H9 (cell line): ENCODE measurements around the gene MDGA2. TPM values are rescaled to one million over a fixed set of nuclear protein-coding genes. Genes with fewer than 3 reads are reported as not detected.
A peak's percentile ranks its signal among the peaks of the same experiment; 100 is the strongest.

Experiments
- DNase-seq: peaks from one replicate; pipeline ENCODE4 v3.0.0-alpha.2; 2017
- H2AFZ ChIP-seq: one replicate; pipeline ENCODE4 v1.6.1; 2013; ENCODE audit warnings: mild to moderate bottlenecking, low read length, control low read depth, moderate library complexity
- H2AK5ac ChIP-seq: 2 replicates; pipeline ENCODE4 v1.6.1; 2013; ENCODE audit warnings: low read length, control low read depth, mixed read lengths; ENCODE audit not compliant: insufficient read length
- H2BK120ac ChIP-seq: one replicate; pipeline ENCODE4 v1.6.1; 2013; ENCODE audit warnings: low read depth, mild to moderate bottlenecking, low read length, control low read depth, inconsistent platforms; ENCODE audit not compliant: poor library complexity, severe bottlenecking
- H2BK12ac ChIP-seq: 2 replicates; pipeline ENCODE4 v1.6.1; 2013; ENCODE audit warnings: low read length, control low read depth, mixed read lengths, low read depth; ENCODE audit not compliant: insufficient read length
- H2BK15ac ChIP-seq: 2 replicates; pipeline ENCODE4 v1.6.1; 2013; ENCODE audit warnings: low read depth, low read length, control low read depth
- H2BK20ac ChIP-seq: one replicate; pipeline ENCODE4 v1.6.1; 2013; ENCODE audit warnings: low read depth, mild to moderate bottlenecking, low read length, control low read depth, inconsistent platforms; ENCODE audit not compliant: poor library complexity, severe bottlenecking
- H2BK5ac ChIP-seq: 2 replicates; pipeline ENCODE4 v1.6.1; 2013; ENCODE audit warnings: low read length, control low read depth, mixed read lengths; ENCODE audit not compliant: insufficient read length
- H3K14ac ChIP-seq: 2 replicates; pipeline ENCODE4 v1.6.1; 2013; ENCODE audit warnings: low read length, control low read depth; ENCODE audit not compliant: insufficient read depth
- H3K18ac ChIP-seq: 2 replicates; pipeline ENCODE4 v1.6.1; 2013; ENCODE audit warnings: low read depth, mild to moderate bottlenecking, mixed read lengths, low read length, control low read depth; ENCODE audit not compliant: insufficient read length
- H3K23ac ChIP-seq: 2 replicates; pipeline ENCODE4 v1.6.1; 2013; ENCODE audit warnings: low read length, control low read depth, mixed read lengths, low read depth; ENCODE audit not compliant: insufficient read length
- H3K23me2 ChIP-seq: 2 replicates; pipeline ENCODE4 v1.6.1; 2013; ENCODE audit warnings: low read depth, mild to moderate bottlenecking, mixed read lengths, low read length, control low read depth; ENCODE audit not compliant: insufficient read length, poor library complexity, severe bottlenecking
- H3K27ac ChIP-seq: 2 replicates; pipeline ENCODE4 v1.5.1; 2013; ENCODE audit warnings: low read length, control low read depth, mixed read lengths, low read depth; ENCODE audit not compliant: insufficient read length
- H3K27me3 ChIP-seq: 2 replicates; pipeline ENCODE4 v1.6.1; 2013; ENCODE audit warnings: low read length, control low read depth, inconsistent platforms; ENCODE audit not compliant: insufficient read depth
- H3K4ac ChIP-seq: 2 replicates; pipeline ENCODE4 v1.6.1; 2013; ENCODE audit warnings: low read depth, mild to moderate bottlenecking, control low read depth, inconsistent platforms, low read length, moderate library complexity
- H3K4me1 ChIP-seq: 2 replicates; pipeline ENCODE4 v1.6.1; 2013; ENCODE audit warnings: low read length, control low read depth, inconsistent platforms; ENCODE audit not compliant: insufficient read depth
- H3K4me2 ChIP-seq: 2 replicates; pipeline ENCODE4 v1.6.1; 2013; ENCODE audit warnings: low read length, control low read depth, mixed read lengths; ENCODE audit not compliant: insufficient read length, insufficient read depth
- H3K56ac ChIP-seq: 2 replicates; pipeline ENCODE4 v1.6.1; 2013; ENCODE audit warnings: low read depth, mild to moderate bottlenecking, mixed read lengths, low read length, control low read depth; ENCODE audit not compliant: insufficient read length
- H3K79me1 ChIP-seq: 2 replicates; pipeline ENCODE4 v1.6.1; 2013; ENCODE audit warnings: low read depth, mild to moderate bottlenecking, moderate library complexity, low read length, control low read depth, inconsistent platforms; ENCODE audit not compliant: insufficient read depth, poor library complexity, severe bottlenecking
- H3K79me2 ChIP-seq: 2 replicates; pipeline ENCODE4 v1.6.1; 2013; ENCODE audit warnings: low read length, control low read depth, inconsistent platforms; ENCODE audit not compliant: insufficient read depth
- H3K9ac ChIP-seq: 2 replicates; pipeline ENCODE4 v1.6.1; 2013; ENCODE audit warnings: low read length, control low read depth, mixed read lengths; ENCODE audit not compliant: insufficient read length; ENCODE audit errors: extremely low read depth
- H3K9me3 ChIP-seq: one replicate; pipeline ENCODE4 v1.6.1; 2013; ENCODE audit warnings: low read depth, low read length, inconsistent platforms; ENCODE audit not compliant: control insufficient read depth
- H3T11ph ChIP-seq: one replicate; pipeline ENCODE4 v1.6.1; 2013; ENCODE audit warnings: mild to moderate bottlenecking, low read length, control low read depth, inconsistent platforms
- H4K20me1 ChIP-seq: one replicate; pipeline ENCODE4 v1.6.1; 2013; ENCODE audit not compliant: control insufficient read depth, insufficient read length, insufficient read depth
- H4K5ac ChIP-seq: 2 replicates; pipeline ENCODE4 v1.6.1; 2013; ENCODE audit warnings: low read depth, mild to moderate bottlenecking, mixed read lengths, low read length, control low read depth; ENCODE audit not compliant: insufficient read length
- H4K8ac ChIP-seq: replicated peaks from 2 replicates; pipeline ENCODE4 v1.6.1; 2013; ENCODE audit warnings: low read length, control low read depth, mixed read lengths, low read depth; ENCODE audit not compliant: insufficient read length
- H4K91ac ChIP-seq: 2 replicates; pipeline ENCODE4 v1.6.1; 2013; ENCODE audit warnings: low read depth, mild to moderate bottlenecking, moderate library complexity, mixed read lengths, low read length, control low read depth; ENCODE audit not compliant: insufficient read length
- H3K27ac Mint-ChIP-seq, 3 experiments: 2 replicates in 2 of 3; 3 replicates in 1 of 3; pipeline ENCODE4 v1.8.0; 2020 to 2021; ENCODE audit warnings: mixed read lengths in 3 of 3, mild to moderate bottlenecking in 1 of 3, moderate library complexity in 1 of 3
- H3K27me3 Mint-ChIP-seq: 2 replicates; pipeline ENCODE4 v1.8.0; 2021; ENCODE audit warnings: low read depth, mild to moderate bottlenecking, moderate library complexity, mixed read lengths
- H3K36me3 Mint-ChIP-seq, 3 experiments: 2 replicates in 2 of 3; 3 replicates in 1 of 3; pipeline ENCODE4 v1.8.0; 2020 to 2021; ENCODE audit warnings: low read depth in 3 of 3, mixed read lengths in 3 of 3; ENCODE audit not compliant: insufficient read depth in 1 of 3
- H3K4me1 Mint-ChIP-seq, 2 experiments: 2 replicates each; pipeline ENCODE4 v1.8.0; 2020; ENCODE audit warnings: mixed read lengths in 2 of 2
- H3K4me3 Mint-ChIP-seq, 2 experiments: 2 replicates in 1 of 2; 3 replicates in 1 of 2; pipeline ENCODE4 v1.8.0; 2020 to 2021; ENCODE audit warnings: mild to moderate bottlenecking in 2 of 2, mixed read lengths in 2 of 2, moderate library complexity in 1 of 2
- H3K9me3 Mint-ChIP-seq, 2 experiments: 2 replicates in 1 of 2; 3 replicates in 1 of 2; pipeline ENCODE4 v1.8.0; 2020; ENCODE audit warnings: mild to moderate bottlenecking in 2 of 2, mixed read lengths in 2 of 2, moderate library complexity in 1 of 2
- CTCF ChIP-seq: fragments of 200-600 bp; sonication (generic); conservative IDR thresholded peaks from 3 replicates; pipeline ENCODE4 v1.8.0; 2021; ENCODE audit warnings: antibody characterized with exemption, mild to moderate bottlenecking
- WGBS: extraction: QIAGEN DNeasy Blood & Tissue Kit; methylation state at CpG from one replicate; pipeline ENCODE4 v1.1.7; 2013; ENCODE audit warnings: missing lambda C conversion rate, low lambda C conversion rate, mixed read lengths; ENCODE audit not compliant: insufficient read length; ENCODE audit errors: extremely low coverage; 5-methylcytosine and 5-hydroxymethylcytosine counted together
- total RNA-seq: library from RNA; stranded (reverse); gene quantifications from 2 replicates; pipeline ENCODE4 v1.2.1, GENCODE V29; 2021

The MDGA2 gene
- total RNA-seq, 1 experiment from 2014 or later = 1.9 TPM

DNA sequence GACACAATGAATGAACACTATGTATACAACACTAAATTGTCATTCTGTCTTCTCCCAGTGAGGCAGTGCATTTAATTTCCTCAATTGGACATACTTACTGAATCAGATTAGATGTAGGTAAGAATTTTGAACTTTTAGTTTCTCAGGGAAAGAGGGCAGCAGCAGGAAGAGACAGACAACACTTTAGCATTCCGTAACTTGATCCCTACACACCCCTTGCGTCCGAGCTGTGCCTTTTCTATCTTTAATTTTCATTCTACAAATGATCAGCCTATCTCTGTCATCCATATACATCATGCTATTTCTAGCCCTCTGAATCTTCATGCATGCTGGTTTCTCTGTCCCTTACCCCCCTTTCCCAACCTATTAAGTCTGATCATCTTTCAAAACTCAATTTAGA, 665.8 kb downstream of the MDGA2 start:
- H3K23ac ChIP-seq = no peak overlapping the region
- no CpG with 5 or more reads among the region's 3 CpGs for WGBS
- no peaks in the 10 kb centered on the region for H3K23me2 ChIP-seq
- TF ChIP-seq CTCF = no peak
- H2BK20ac ChIP-seq = no peak overlapping the region
- H3K27ac Mint-ChIP-seq = peak overlapping the region in 1 of 3 experiments; percentile 21; a peak in 1 of 7 replicates
- no peak overlapping the region for H2BK5ac ChIP-seq
- DNase-seq = no peak
- no peak overlapping the region for H3K4me3 Mint-ChIP-seq
- no peak overlapping the region for H2BK15ac ChIP-seq
- no peaks in the 10 kb centered on the region for H3K9me3 Mint-ChIP-seq
- no peak overlapping the region for H3K18ac ChIP-seq
- H3T11ph ChIP-seq = no peak overlapping the region
- H3K4me1 Mint-ChIP-seq = peaks cover 7 to 8% of the 10 kb centered on the region in 2 experiments
- no peaks in the 10 kb centered on the region for H4K20me1 ChIP-seq
- H3K56ac ChIP-seq = no peak overlapping the region
- no peaks in the 10 kb centered on the region for H3K79me1 ChIP-seq
- no peaks in the 10 kb centered on the region for H3K27me3 Mint-ChIP-seq
- no peak overlapping the region for H2AFZ ChIP-seq
- H3K9ac ChIP-seq = no peak overlapping the region
- no peaks in the 10 kb centered on the region for H3K79me2 ChIP-seq
- H3K4me2 ChIP-seq = no peak overlapping the region
- no peak overlapping the region for H4K5ac ChIP-seq
- H2BK120ac ChIP-seq = no peak overlapping the region
- H4K8ac ChIP-seq = no peak overlapping the region
- no peaks in the 10 kb centered on the region for H3K27me3 ChIP-seq
- no peak overlapping the region for H3K14ac ChIP-seq
- H2BK12ac ChIP-seq = no peak overlapping the region
- H3K4ac ChIP-seq = no peak overlapping the region
- no peaks in the 10 kb centered on the region for H3K9me3 ChIP-seq
- H4K91ac ChIP-seq = no peak overlapping the region
- H2AK5ac ChIP-seq = no peak overlapping the region
- no peaks in the 10 kb centered on the region for H3K36me3 Mint-ChIP-seq
- H3K27ac ChIP-seq = no peak overlapping the region
- no peaks in the 10 kb centered on the region; the same call in 1 of the 2 replicates for H3K4me1 ChIP-seq
